ENCODE results near the gene PEMT.

GRCh38 chr17:17556671-17557070 lies 34.8 kb downstream of the PEMT start:
- TF ChIP-seq CTCF (IDR thresholded peaks at IDR 0.05) (no peak), POLR2A (IDR thresholded peaks at IDR 0.05) (no peak)
